Ishikawa (cell line): ENCODE data around the gene SNTG2.

Source experiments
- CEBPB ChIP-seq: IDR thresholded peaks from 2 replicates; pipeline ENCODE4 v1.6.1; 2012
- EGR1 ChIP-seq: IDR thresholded peaks from 2 replicates; pipeline ENCODE4 v1.6.1; 2012
- EP300 ChIP-seq: IDR thresholded peaks from 2 replicates; pipeline ENCODE4 v1.6.1; 2012; ENCODE audit warnings: borderline replicate concordance
- NFIC ChIP-seq: IDR thresholded peaks from 2 replicates; pipeline ENCODE4 v1.6.1; 2012
- TAF1 ChIP-seq: IDR thresholded peaks from 2 replicates; pipeline ENCODE4 v1.6.1; 2012; ENCODE audit warnings: low read depth, mild to moderate bottlenecking
- TCF12 ChIP-seq: IDR thresholded peaks from 2 replicates; pipeline ENCODE4 v1.6.1; 2012; ENCODE audit warnings: low read depth
- TEAD4 ChIP-seq: IDR thresholded peaks from 2 replicates; pipeline ENCODE4 v1.6.1; 2012
- YY1 ChIP-seq: IDR thresholded peaks from 2 replicates; pipeline ENCODE4 v1.6.1; 2012; ENCODE audit warnings: low read depth
- ZBTB7A ChIP-seq: IDR thresholded peaks from 2 replicates; pipeline ENCODE4 v1.6.1; 2012; ENCODE audit warnings: low read depth
- TF ChIP-seq, protein P1 (sequence below): IDR thresholded peaks from 2 replicates; pipeline ENCODE4 v1.6.1; 2012
- TF ChIP-seq, protein P2 (sequence below): IDR thresholded peaks from 2 replicates; pipeline ENCODE4 v1.6.1; 2012
- TF ChIP-seq, protein P3 (sequence below): IDR thresholded peaks from 2 replicates; pipeline ENCODE4 v1.6.1; 2012; ENCODE audit warnings: low read depth, mild to moderate bottlenecking

DNA sequence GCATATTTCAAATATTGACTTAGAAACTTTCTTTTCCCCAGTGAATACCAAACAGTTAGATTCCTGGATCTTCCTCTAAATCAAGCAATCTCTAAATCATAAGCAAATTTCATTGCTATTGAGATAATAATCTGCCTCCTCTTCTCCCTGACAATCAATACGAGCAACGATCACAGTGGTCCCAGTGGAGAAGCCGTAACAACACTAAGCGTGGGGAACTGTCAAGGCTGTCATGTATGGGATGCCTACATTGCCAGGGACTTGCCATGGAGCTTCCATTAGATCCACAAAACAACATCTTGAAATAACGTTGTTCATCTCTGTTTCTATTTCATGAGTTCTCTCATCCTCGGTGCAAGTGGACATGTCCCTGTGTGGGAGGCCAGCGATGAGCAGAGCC, 61.3 kb downstream of the SNTG2 start:
- TF ChIP-seq, protein P1, sequence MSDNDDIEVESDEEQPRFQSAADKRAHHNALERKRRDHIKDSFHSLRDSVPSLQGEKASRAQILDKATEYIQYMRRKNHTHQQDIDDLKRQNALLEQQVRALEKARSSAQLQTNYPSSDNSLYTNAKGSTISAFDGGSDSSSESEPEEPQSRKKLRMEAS: no peak
- TF ChIP-seq EP300: no peak
- no peak for TF ChIP-seq ZBTB7A
- TF ChIP-seq CEBPB: no peak
- TF ChIP-seq TCF12: no peak
- no peak for TF ChIP-seq YY1
- TF ChIP-seq TAF1: no peak
- TF ChIP-seq, protein P2, sequence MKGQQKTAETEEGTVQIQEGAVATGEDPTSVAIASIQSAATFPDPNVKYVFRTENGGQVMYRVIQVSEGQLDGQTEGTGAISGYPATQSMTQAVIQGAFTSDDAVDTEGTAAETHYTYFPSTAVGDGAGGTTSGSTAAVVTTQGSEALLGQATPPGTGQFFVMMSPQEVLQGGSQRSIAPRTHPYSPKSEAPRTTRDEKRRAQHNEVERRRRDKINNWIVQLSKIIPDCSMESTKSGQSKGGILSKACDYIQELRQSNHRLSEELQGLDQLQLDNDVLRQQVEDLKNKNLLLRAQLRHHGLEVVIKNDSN: no peak
- no peak for TF ChIP-seq NFIC
- no peak for TF ChIP-seq EGR1
- TF ChIP-seq, protein P3, sequence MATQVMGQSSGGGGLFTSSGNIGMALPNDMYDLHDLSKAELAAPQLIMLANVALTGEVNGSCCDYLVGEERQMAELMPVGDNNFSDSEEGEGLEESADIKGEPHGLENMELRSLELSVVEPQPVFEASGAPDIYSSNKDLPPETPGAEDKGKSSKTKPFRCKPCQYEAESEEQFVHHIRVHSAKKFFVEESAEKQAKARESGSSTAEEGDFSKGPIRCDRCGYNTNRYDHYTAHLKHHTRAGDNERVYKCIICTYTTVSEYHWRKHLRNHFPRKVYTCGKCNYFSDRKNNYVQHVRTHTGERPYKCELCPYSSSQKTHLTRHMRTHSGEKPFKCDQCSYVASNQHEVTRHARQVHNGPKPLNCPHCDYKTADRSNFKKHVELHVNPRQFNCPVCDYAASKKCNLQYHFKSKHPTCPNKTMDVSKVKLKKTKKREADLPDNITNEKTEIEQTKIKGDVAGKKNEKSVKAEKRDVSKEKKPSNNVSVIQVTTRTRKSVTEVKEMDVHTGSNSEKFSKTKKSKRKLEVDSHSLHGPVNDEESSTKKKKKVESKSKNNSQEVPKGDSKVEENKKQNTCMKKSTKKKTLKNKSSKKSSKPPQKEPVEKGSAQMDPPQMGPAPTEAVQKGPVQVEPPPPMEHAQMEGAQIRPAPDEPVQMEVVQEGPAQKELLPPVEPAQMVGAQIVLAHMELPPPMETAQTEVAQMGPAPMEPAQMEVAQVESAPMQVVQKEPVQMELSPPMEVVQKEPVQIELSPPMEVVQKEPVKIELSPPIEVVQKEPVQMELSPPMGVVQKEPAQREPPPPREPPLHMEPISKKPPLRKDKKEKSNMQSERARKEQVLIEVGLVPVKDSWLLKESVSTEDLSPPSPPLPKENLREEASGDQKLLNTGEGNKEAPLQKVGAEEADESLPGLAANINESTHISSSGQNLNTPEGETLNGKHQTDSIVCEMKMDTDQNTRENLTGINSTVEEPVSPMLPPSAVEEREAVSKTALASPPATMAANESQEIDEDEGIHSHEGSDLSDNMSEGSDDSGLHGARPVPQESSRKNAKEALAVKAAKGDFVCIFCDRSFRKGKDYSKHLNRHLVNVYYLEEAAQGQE: no peak
- no peak for TF ChIP-seq TEAD4
